Right cardiac atrium (tissue), 5 donors: ENCODE data around the gene FECH. TPM values are rescaled to one million over a fixed set of nuclear protein-coding genes. Genes with fewer than 3 reads are reported as not detected.

Experiments used
- ATAC-seq, 2 donors: fragments of 200-7000 bp; cut with Tn5 transposase; one replicate each; pipeline versions ENCODE4 v1.8.0 to v1.9.1; 2020; ENCODE audit warnings: moderate library complexity in 2 of 2, mild to moderate bottlenecking in 1 of 2
- DNase-seq, 3 donors: peaks; one replicate each; pipeline ENCODE4 v3.0.0-alpha.2; 2020
- H3K27ac ChIP-seq: one replicate; pipeline ENCODE4 v1.5.1; 2013; ENCODE audit warnings: mild to moderate bottlenecking, low read length, control low read depth, moderate library complexity
- H3K27me3 ChIP-seq: one replicate; pipeline ENCODE4 v1.6.1; 2013; ENCODE audit not compliant: control insufficient read depth, insufficient read depth
- H3K4me1 ChIP-seq: one replicate; pipeline ENCODE4 v1.6.1; 2013; ENCODE audit warnings: low read length; ENCODE audit not compliant: control insufficient read depth, insufficient read depth
- H3K4me3 ChIP-seq: one replicate; pipeline ENCODE4 v1.5.1; 2013; ENCODE audit warnings: low read length, control low read depth
- H3K9me3 ChIP-seq: one replicate; pipeline ENCODE4 v1.6.1; 2013; ENCODE audit warnings: low read length; ENCODE audit not compliant: control insufficient read depth
- WGBS: extraction: QIAGEN DNeasy Blood & Tissue Kit; methylation state at CpG from one replicate; pipeline ENCODE4 v1.1.7; 2013; 5-methylcytosine and 5-hydroxymethylcytosine counted together
- intact Hi-C, 4 donors: fragments of 100-400 bp; cut with DNase I; formaldehyde crosslinking; loops; one replicate each; pipeline versions ENCODE4 v1.11.0 to v1.14.0; 2022 to 2023
- long read RNA-seq, 4 donors: library from polyadenylated mRNA; unstranded; transcript quantifications; one replicate each; pipeline ENCODE4 v2.0.0, GENCODE V29; 2020 to 2021
- polyA plus RNA-seq: library from polyadenylated mRNA; stranded (reverse); fragments of 200-250 nt; gene quantifications from one replicate; pipeline ENCODE4 v1.2.3, GENCODE V29; 2013
- total RNA-seq, 4 donors: library from RNA; stranded (reverse); fragmentation: NEBNext Ultra II Directional; extraction: Animal tissue kit (Norgen Biotek cat#: 25700); gene quantifications; one replicate each; pipeline ENCODE4 v1.2.1, GENCODE V29; 2021
- donor health status: healthy with polysubstance abuse.
- donor health status: DM: no; HTN: yes; CAD: no.
- donor health status: DM: no; HTN: no; CAD: no.
- donor health status: DM: no; HTN: yes; CAD: no; lungs with severe emphysema.
- donor health status: DM: yes; HTN: yes; CAD: no.

Gene FECH, protein sequence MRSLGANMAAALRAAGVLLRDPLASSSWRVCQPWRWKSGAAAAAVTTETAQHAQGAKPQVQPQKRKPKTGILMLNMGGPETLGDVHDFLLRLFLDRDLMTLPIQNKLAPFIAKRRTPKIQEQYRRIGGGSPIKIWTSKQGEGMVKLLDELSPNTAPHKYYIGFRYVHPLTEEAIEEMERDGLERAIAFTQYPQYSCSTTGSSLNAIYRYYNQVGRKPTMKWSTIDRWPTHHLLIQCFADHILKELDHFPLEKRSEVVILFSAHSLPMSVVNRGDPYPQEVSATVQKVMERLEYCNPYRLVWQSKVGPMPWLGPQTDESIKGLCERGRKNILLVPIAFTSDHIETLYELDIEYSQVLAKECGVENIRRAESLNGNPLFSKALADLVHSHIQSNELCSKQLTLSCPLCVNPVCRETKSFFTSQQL
- total RNA-seq, result 10 to 100 TPM; 19.0 to 30.6 (median 24.8) TPM
- polyA plus RNA-seq, result 7.6 TPM
- long read RNA-seq, donor 1, transcript FECH-201 (11 exons, 3,853 nt), result major isoform, 64 of 82 reads
- long read RNA-seq, donor 1, transcript FECH-202 (11 exons, 2,526 nt), result minor isoform, 5 of 82 reads
- long read RNA-seq, donor 1, partial matches to known transcripts, result 5 of 82 reads
- long read RNA-seq, donor 1, other reads (novel, unspliced or antisense), result 8 of 82 reads
- long read RNA-seq, donor 2, transcript FECH-201 (11 exons, 3,853 nt), result major isoform, 19 of 19 reads
- long read RNA-seq, donor 2, partial matches to known transcripts, result 0 of 19 reads
- long read RNA-seq, donor 2, other reads (novel, unspliced or antisense), result 0 of 19 reads
- long read RNA-seq, donor 3, transcript FECH-202 (11 exons, 2,526 nt), result minor isoform, 10 of 125 reads
- long read RNA-seq, donor 3, transcript FECH-201 (11 exons, 3,853 nt), result major isoform, 101 of 125 reads
- long read RNA-seq, donor 3, partial matches to known transcripts, result 7 of 125 reads
- long read RNA-seq, donor 3, other reads (novel, unspliced or antisense), result 5 of 125 reads
- long read RNA-seq, donor 4, transcript FECH-201 (11 exons, 3,853 nt), result major isoform, 27 of 29 reads
- long read RNA-seq, donor 4, partial matches to known transcripts, result 2 of 29 reads
- long read RNA-seq, donor 4, other reads (novel, unspliced or antisense), result 0 of 29 reads

- H3K4me3 ChIP-seq, result peak within 1 kb of the TSS; percentile 63
- intact Hi-C loops, result no loop called here
- no peaks in the 10 kb centered on the region for H3K9me3 ChIP-seq
- under 1% methylated on average over 80 of the region's 80 CpGs for WGBS
- ATAC-seq, result peak; percentile 99
- no peaks in the 10 kb centered on the region for H3K27me3 ChIP-seq
- DNase-seq, result peak; percentile 90 to 95 (median 95)
- H3K27ac ChIP-seq, result peak within 1 kb of the TSS; percentile 39
- H3K4me1 ChIP-seq, result peaks cover 3% of the 10 kb centered on the region
Measured at GRCh38 chr18:57586251-57587049, at the start of gene FECH. TSS of gene FECH (minus strand) at chr18:57586702. CDS start at chr18:57586620, 82 bp downstream.

GRCh38 chr18:57635003-57635822, 48.7 kb upstream of the FECH start:
- ATAC-seq (peak; percentile 32 to 52), DNase-seq (no peak)
- intact Hi-C loops, result loop anchor here in 1 of 4 donors (10.0 kb wide), 1 partner anchor 170 kb away; the partner anchor contains the start of gene ATP8B1
- Histone ChIP-seq H3K27me3 (no peaks in the 10 kb centered on the region), H3K9me3 (no peaks in the 10 kb centered on the region), H3K4me3 (no peak overlapping the region), H3K4me1 (no peaks in the 10 kb centered on the region), H3K27ac (no peak overlapping the region)
- WGBS, result 68% methylated on average over 4 of the region's 4 CpGs

- no peak overlapping the region for H3K27ac ChIP-seq
- no peaks in the 10 kb centered on the region for H3K4me1 ChIP-seq
- no peaks in the 10 kb centered on the region for H3K27me3 ChIP-seq
- ATAC-seq (peak; percentile 44 to 64), DNase-seq (no peak)
- intact Hi-C loops, result loop anchor here in 1 of 4 donors (10.0 kb wide), 1 partner anchor 173 kb away; the partner anchor contains the start of gene ATP8B1
- H3K9me3 ChIP-seq, result no peaks in the 10 kb centered on the region
- WGBS, result 65% methylated on average over 2 of the region's 2 CpGs
- H3K4me3 ChIP-seq, result no peak overlapping the region
Measured at GRCh38 chr18:57631697-57632096, 45.2 kb upstream of the FECH start.

DNA sequence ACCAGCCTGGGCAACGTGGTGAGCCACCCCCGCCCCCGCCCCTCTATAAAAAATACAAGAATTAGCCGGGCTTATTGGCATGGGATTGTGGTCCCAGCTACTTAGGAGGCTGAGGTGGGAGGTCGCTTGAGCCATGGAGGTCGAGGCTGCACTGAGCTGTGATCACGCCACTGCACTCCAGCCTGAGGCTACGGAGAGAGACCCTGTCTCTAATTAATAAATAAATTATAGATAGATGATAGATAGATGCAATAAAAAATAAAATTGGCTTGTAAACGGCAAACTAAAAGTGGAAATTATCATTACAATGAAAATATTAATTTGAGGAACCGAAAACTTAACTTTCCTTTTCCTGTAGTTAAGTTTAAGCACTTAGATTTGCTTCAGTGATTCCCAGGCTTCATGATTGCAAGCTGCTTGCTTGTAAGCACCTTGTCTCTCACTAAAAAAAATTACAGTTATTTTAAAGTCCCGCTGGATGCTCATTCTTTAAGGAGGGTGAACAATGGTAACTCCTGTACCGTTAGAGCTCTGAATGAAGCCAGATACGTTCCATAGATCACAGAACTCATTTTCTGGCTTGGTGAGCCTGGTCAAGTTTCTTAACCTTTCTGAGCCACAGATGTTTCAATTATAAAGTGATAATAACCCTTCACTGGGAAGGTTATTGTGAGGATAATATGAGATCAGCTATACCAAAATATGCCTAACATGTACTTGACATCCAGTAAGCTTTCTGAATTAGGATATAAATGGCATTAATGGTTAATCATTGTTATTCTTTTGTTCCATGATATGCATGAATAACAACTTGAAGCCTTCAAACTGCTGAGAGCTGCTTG, 44.5 kb upstream of the FECH start:
- WGBS, result 56% methylated on average over 13 of the region's 13 CpGs
- Histone ChIP-seq H3K27me3 (no peaks in the 10 kb centered on the region), H3K4me1 (no peaks in the 10 kb centered on the region), H3K9me3 (no peaks in the 10 kb centered on the region), H3K27ac (no peak overlapping the region), H3K4me3 (peak overlapping the region; percentile 66)
- DNase-seq, result no peak
- peak; percentile 3 to 5 for ATAC-seq
- intact Hi-C loops, result loop anchor here in 1 of 4 donors (10.0 kb wide), 1 partner anchor 174 kb away; the partner anchor contains the start of gene ATP8B1

- intact Hi-C loops, result loop anchor here in 1 of 4 donors (10.0 kb wide), 1 partner anchor 175 kb away; the partner anchor contains the start of gene ATP8B1
- peak; percentile 96 to 97 for ATAC-seq
- H3K27ac ChIP-seq, result peak overlapping the region; percentile 54
- DNase-seq, result peak; percentile 98 to 99 (median 99)
- WGBS, result 3% methylated on average over 52 of the region's 52 CpGs
- H3K9me3 ChIP-seq, result no peaks in the 10 kb centered on the region
- H3K4me3 ChIP-seq, result peak overlapping the region; percentile 66
- H3K27me3 ChIP-seq, result no peaks in the 10 kb centered on the region
- no peaks in the 10 kb centered on the region for H3K4me1 ChIP-seq
Measured at GRCh38 chr18:57630002-57630753, 43.7 kb upstream of the FECH start.

DNA sequence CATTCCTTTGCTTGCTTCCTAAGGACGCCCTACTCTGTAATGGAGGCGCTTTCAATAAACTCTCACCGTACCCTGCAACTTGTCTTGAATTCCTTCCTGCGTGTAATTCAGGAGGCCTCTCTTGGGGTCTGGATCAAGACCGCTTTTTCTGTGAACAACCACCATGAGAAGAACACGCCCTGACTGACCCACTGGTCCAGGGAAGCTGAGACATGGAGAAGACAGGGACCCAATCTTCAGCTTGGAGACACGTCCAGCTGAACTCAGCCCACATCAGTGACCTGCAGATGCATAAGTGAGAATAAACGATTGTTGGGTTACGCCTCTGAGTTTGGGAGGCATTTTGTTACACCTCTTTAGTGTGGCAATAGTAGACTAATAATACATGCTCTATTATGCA, 42.9 kb upstream of the FECH start:
- Histone ChIP-seq H3K4me3 (peak overlapping the region; percentile 66), H3K9me3 (no peaks in the 10 kb centered on the region), H3K27me3 (no peaks in the 10 kb centered on the region), H3K4me1 (no peaks in the 10 kb centered on the region), H3K27ac (no peak overlapping the region)
- intact Hi-C loops, result no loop called here
- ATAC-seq (peak in 1 of 2 donors; percentile 1), DNase-seq (no peak)
- WGBS, result 95% methylated on average over 9 of the region's 9 CpGs

DNA sequence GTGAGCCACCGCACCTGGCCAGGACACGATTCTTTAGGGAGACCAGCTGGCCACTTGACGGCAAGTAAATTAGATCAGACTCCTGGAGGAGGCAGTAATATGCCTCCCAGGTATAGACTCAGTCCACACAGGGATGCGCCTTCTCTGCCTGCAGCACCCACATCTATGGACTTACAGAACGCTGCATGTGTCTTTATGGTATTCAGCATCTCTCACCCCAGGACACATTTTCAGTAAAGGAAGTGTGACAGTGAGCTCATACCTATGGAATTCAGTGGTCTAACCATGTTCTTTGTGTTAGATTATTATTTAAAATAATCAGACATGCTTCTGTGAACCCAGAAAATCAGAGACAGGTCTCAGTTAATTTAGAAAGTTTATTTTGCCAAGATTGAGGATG, 41.0 kb upstream of the FECH start:
- Histone ChIP-seq H3K27me3 (no peaks in the 10 kb centered on the region), H3K27ac (no peak overlapping the region), H3K4me3 (no peak overlapping the region), H3K4me1 (no peaks in the 10 kb centered on the region), H3K9me3 (no peaks in the 10 kb centered on the region)
- DNase-seq (no peak), ATAC-seq (no peak)
- intact Hi-C loops, result no loop called here
- 80% methylated on average over 5 of the region's 5 CpGs for WGBS

GRCh38 chr18:57624988-57625387, 38.5 kb upstream of the FECH start:
- Histone ChIP-seq H3K27ac (no peak overlapping the region), H3K27me3 (no peaks in the 10 kb centered on the region), H3K9me3 (no peaks in the 10 kb centered on the region), H3K4me1 (no peaks in the 10 kb centered on the region), H3K4me3 (no peak overlapping the region)
- WGBS, result 83% methylated on average over 4 of the region's 4 CpGs
- ATAC-seq (no peak), DNase-seq (no peak)
- intact Hi-C loops, result no loop called here
